ENCODE results near the gene GANAB.

DNA sequence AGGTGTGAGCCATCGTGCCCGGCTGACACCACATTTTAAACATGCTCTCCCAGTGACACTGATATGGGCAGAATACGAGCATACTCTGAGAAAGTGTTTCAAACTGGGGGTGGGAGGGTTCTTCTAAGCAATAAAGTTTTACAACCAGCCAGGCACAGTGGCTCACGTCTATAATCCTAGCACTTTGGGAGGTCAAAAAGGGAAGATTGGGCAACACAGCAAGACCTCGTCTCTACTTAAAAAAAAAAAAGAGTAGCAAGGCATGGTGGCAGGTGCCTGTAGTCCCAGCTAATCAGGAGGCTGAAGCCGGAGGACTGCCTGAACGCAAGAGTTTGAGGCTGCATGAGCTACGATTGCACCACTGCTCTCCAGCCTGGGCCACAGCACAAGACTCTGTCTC, 2.2 kb downstream of the GANAB start:
- TF ChIP-seq EZH2 (IDR thresholded peaks at IDR 0.05; ENCODE audit: insufficient read depth, poor library complexity, severe bottlenecking) (no peak), EZH2phosphoT487 (IDR thresholded peaks at IDR 0.05; ENCODE audit: insufficient read depth, low read depth) (no peak)
